Spinal cord (tissue), 10 donors: ENCODE data around the gene SLC7A14. TPM values are rescaled to one million over a fixed set of nuclear protein-coding genes. Genes with fewer than 3 reads are reported as not detected.

Source experiments
- DNase-seq, 6 donors: peaks; one replicate each; pipeline versions ENCODE4 v3.0.0 to v3.0.0-alpha.2; 2013 to 2015; ENCODE audit warnings: low spot score in 6 of 6, low read depth in 4 of 6
- H3K27ac ChIP-seq: one replicate; pipeline ENCODE4 v1.5.1; 2013; ENCODE audit warnings: low read depth, low read length, control low read depth
- H3K27me3 ChIP-seq: one replicate; pipeline ENCODE4 v1.6.1; 2013; ENCODE audit warnings: low read length; ENCODE audit not compliant: control insufficient read depth, insufficient read depth
- H3K36me3 ChIP-seq: one replicate; pipeline ENCODE4 v1.6.1; 2013; ENCODE audit warnings: low read length; ENCODE audit not compliant: control insufficient read depth, insufficient read depth
- H3K4me1 ChIP-seq: one replicate; pipeline ENCODE4 v1.6.1; 2013; ENCODE audit warnings: low read length; ENCODE audit not compliant: control insufficient read depth, insufficient read depth
- H3K4me3 ChIP-seq: one replicate; pipeline ENCODE4 v1.5.1; 2013; ENCODE audit warnings: low read depth, low read length, control low read depth
- H3K9me3 ChIP-seq: one replicate; pipeline ENCODE4 v1.6.1; 2013; ENCODE audit warnings: low read length; ENCODE audit not compliant: control insufficient read depth, insufficient read depth
- WGBS: methylation state at CpG from one replicate; pipeline ENCODE4 v1.1.5; 2013; ENCODE audit warnings: missing lambda C conversion rate; ENCODE audit not compliant: insufficient coverage; 5-methylcytosine and 5-hydroxymethylcytosine counted together
- polyA plus RNA-seq, 2 donors: library from polyadenylated mRNA; unstranded; fragments of 120-200 nt; gene quantifications; one replicate each; pipeline ENCODE4 v1.2.1, GENCODE V29; 2013; ENCODE audit not compliant: insufficient read length in 2 of 2
- total RNA-seq, 2 donors: library from RNA; depleted of rRNA in 1 of 2; stranded (reverse); fragments of 120-200 nt in 1 of 2; fragments of >200 nt in 1 of 2; gene quantifications; one replicate each; pipeline versions ENCODE4 v1.2.3 to v1.2.4, GENCODE V29; 2013 to 2014
- donor health status: healthy.

The SLC7A14 gene
- total and polyA plus RNA-seq, 4 donors, result 8.2 to 48.9 (median 15.8) TPM

GRCh38 chr3:170566413-170566812 lies 19.5 kb downstream of the SLC7A14 start:
- no peak for DNase-seq
- Histone ChIP-seq H3K36me3 (no peaks in the 10 kb centered on the region), H3K4me1 (no peaks in the 10 kb centered on the region), H3K9me3 (no peaks in the 10 kb centered on the region), H3K4me3 (no peak overlapping the region), H3K27ac (no peak overlapping the region), H3K27me3 (no peaks in the 10 kb centered on the region)
- WGBS, result no CpG with 5 or more reads among the region's 2 CpGs

DNA sequence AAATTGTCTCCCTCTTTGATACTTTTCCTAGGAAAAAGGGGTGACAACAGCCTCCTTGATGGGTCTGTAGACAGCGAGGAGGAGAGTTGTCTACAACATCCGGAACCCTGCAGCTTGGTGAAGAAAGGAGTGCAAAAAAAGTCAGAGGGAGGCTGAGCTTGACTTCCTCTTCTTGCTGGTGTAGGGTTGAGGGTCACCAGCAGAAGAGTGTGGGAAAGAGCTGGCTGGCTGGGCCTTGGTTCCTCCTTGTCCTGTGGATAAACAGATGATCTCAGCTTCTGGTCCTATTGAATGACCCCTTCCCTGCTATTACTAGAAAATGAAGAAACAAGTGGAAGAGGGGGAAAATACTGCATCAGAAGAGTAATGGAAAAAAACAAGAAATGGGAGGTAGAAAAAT lies 20.4 kb downstream of the SLC7A14 start:
- DNase-seq, result peak in 1 of 6 donors; percentile 7
- 83% methylated on average over 2 of the region's 2 CpGs for WGBS
- H3K9me3 ChIP-seq, result no peaks in the 10 kb centered on the region
- no peak overlapping the region for H3K27ac ChIP-seq
- no peak overlapping the region for H3K4me3 ChIP-seq
- no peaks in the 10 kb centered on the region for H3K36me3 ChIP-seq
- H3K4me1 ChIP-seq, result no peaks in the 10 kb centered on the region
- no peaks in the 10 kb centered on the region for H3K27me3 ChIP-seq

GRCh38 chr3:170564664-170565063 lies 21.2 kb downstream of the SLC7A14 start:
- DNase-seq, result no peak
- H3K27me3 ChIP-seq, result no peaks in the 10 kb centered on the region
- H3K4me3 ChIP-seq, result no peak overlapping the region
- no peaks in the 10 kb centered on the region for H3K4me1 ChIP-seq
- no CpG with 5 or more reads among the region's 2 CpGs for WGBS
- no peaks in the 10 kb centered on the region for H3K36me3 ChIP-seq
- H3K9me3 ChIP-seq, result no peaks in the 10 kb centered on the region
- no peak overlapping the region for H3K27ac ChIP-seq

- Histone ChIP-seq H3K9me3 (no peaks in the 10 kb centered on the region), H3K27me3 (no peaks in the 10 kb centered on the region), H3K4me1 (no peaks in the 10 kb centered on the region), H3K4me3 (no peak overlapping the region), H3K27ac (peak overlapping the region; percentile 22), H3K36me3 (no peaks in the 10 kb centered on the region)
- WGBS, result 28% methylated on average over 4 of the region's 7 CpGs
- DNase-seq, result peak in 1 of 6 donors; percentile 7
These were observed 22.0 kb downstream of the SLC7A14 start for GRCh38 chr3:170563712-170564423.

DNA sequence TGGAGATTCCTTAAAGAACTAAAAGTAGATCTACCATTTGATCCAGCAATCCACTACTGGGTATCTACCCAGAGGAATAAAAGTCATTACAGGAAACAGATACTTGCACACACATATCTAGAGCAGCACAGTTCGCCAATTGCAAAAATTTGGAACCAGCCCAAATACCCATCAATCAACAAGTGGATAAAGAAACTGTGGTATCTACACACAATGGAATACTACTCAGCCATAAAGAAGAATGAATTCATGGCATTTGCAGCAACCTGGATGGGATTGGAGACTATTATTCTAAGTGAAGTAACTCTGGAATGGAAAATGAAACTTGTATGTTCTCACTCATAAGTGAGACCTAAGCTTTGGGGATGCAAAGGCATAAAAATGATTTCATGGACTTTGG lies 23.8 kb downstream of the SLC7A14 start:
- no peaks in the 10 kb centered on the region for H3K27me3 ChIP-seq
- WGBS, result no CpG with 5 or more reads among the region's 1 CpG
- no peak for DNase-seq

GRCh38 chr3:170560717-170561382 lies 25.0 kb downstream of the SLC7A14 start:
- Histone ChIP-seq H3K27ac (no peak overlapping the region), H3K9me3 (no peaks in the 10 kb centered on the region), H3K36me3 (no peaks in the 10 kb centered on the region), H3K4me1 (no peaks in the 10 kb centered on the region), H3K4me3 (no peak overlapping the region), H3K27me3 (no peaks in the 10 kb centered on the region)
- 100% methylated on average over 2 of the region's 5 CpGs for WGBS
- no peak for DNase-seq

More for the DNA sequence above, 23.8 kb downstream of the SLC7A14 start:
- Histone ChIP-seq H3K36me3 (no peaks in the 10 kb centered on the region), H3K27ac (no peak overlapping the region), H3K4me3 (no peak overlapping the region), H3K9me3 (no peaks in the 10 kb centered on the region), H3K4me1 (no peaks in the 10 kb centered on the region)

DNA sequence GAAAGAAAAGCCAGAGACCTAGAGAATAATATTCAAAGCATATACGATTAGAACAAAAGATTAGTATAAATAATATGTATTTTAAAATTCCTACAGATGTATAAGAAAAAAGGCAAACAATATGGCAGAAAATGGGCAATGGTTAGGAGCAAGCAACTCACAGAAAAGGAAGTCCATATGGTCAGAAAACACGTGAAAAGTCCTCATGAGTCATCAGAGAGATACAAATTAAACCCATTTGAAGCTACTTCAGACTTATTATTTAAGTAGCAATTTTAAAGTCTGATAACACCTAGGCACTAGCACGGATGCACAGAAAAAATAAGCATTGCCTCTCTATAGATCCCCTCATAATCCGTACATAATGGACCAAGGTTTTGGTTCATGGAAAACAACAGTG lies 25.6 kb downstream of the SLC7A14 start:
- H3K4me1 ChIP-seq, result no peaks in the 10 kb centered on the region
- no peak overlapping the region for H3K27ac ChIP-seq
- no peaks in the 10 kb centered on the region for H3K36me3 ChIP-seq
- DNase-seq, result no peak
- no peaks in the 10 kb centered on the region for H3K27me3 ChIP-seq
- no peak overlapping the region for H3K4me3 ChIP-seq
- no peaks in the 10 kb centered on the region for H3K9me3 ChIP-seq
- WGBS, result 100% methylated on average over 1 of the region's 4 CpGs

DNA sequence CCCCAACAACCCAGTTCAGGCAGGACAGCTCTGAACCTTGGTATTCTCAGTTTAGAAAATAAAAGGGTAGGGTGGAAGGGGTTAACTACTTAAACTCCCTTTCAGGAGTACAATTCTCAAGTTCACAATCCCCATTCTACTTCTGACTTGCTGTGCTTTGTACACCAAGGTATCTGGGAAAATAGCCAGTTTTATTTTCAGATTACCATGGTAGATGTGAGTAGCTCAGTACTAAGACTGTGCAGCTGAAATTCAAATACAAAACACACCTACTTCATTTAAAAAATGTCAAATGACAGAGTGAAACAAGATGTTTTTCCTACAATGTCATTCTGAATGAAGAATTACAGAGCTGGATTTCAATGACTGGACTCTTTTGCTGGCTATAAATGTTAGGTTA lies 27.4 kb downstream of the SLC7A14 start:
- no peak for DNase-seq
- Histone ChIP-seq H3K27me3 (no peaks in the 10 kb centered on the region), H3K4me1 (no peaks in the 10 kb centered on the region), H3K27ac (no peak overlapping the region), H3K36me3 (no peaks in the 10 kb centered on the region), H3K9me3 (no peaks in the 10 kb centered on the region), H3K4me3 (no peak overlapping the region)

DNA sequence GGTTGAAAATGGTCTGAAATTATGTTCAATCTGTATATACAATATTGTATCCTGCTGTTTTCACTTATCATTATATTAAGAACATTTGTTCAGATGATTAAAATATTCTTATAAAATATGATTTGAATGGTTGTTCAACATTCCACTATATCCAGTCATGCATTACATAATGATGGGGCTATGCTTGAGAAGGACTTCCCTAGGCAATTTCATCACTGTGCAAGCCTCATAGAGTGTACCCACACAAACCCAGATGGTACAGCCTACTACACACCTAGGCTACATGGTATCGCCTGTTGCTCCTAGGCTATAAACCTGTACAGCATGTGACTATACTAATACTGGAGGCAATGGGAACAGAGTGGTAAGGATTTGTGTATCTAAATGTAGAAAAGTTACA lies 30.5 kb downstream of the SLC7A14 start:
- Histone ChIP-seq H3K4me3 (no peak overlapping the region), H3K27ac (no peak overlapping the region), H3K36me3 (no peaks in the 10 kb centered on the region), H3K9me3 (no peaks in the 10 kb centered on the region), H3K4me1 (no peaks in the 10 kb centered on the region), H3K27me3 (no peaks in the 10 kb centered on the region)
- no peak for DNase-seq
- no CpG with 5 or more reads among the region's 1 CpG for WGBS
